NCI-H524 treated with DMSO at 0.1 percent for 48 hours (cell line): Measurements from ENCODE around the gene STAT4.
A peak's percentile ranks its signal among the peaks of the same experiment; 100 is the strongest.
"Not testable (repeated sequence)": the region's sequence is repeated elsewhere in the genome, so short reads cannot be mapped to it uniquely, and the experiment has no call there.

ENCODE experiments used
- DNase-seq: peaks from one replicate; lab custom pipeline; 2025; lab: John Stamatoyannopoulos, UW

Gene STAT4

GRCh38 chr2:191013932-191014652, 136.7 kb downstream of the STAT4 start, which contains the start of gene STAT1:
Gene STAT1, minus strand, starts transcription at chr2:191014171. Its CDS starts 4,168 bp downstream, at chr2:191010003.
- DNase-seq: peak; percentile 44

GRCh38 chr2:191013682-191013931, 137.2 kb downstream of the STAT4 start:
- peak; percentile 8 for DNase-seq

GRCh38 chr2:191012845-191013681, 137.7 kb downstream of the STAT4 start:
- DNase-seq: no peak

DNA sequence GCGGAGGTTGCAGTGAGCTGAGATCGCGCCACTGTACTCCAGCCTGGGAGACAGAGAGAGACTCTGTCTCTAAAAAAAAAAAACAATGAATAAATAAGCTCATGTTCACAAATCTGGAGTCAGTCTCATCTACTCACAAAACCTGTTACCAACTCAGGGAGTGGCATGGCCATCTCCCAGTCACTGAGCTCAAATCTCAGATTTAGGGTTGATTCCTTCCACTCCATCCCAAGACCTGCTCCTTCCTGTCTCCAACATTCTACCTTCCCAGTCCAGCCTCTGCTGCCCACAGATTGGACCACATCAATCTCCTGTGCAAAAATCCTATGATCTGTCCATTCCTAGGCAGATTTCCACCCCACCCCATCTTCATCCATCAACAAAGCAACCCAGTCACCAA, 138.4 kb downstream of the STAT4 start:
- DNase-seq: no peak

DNA sequence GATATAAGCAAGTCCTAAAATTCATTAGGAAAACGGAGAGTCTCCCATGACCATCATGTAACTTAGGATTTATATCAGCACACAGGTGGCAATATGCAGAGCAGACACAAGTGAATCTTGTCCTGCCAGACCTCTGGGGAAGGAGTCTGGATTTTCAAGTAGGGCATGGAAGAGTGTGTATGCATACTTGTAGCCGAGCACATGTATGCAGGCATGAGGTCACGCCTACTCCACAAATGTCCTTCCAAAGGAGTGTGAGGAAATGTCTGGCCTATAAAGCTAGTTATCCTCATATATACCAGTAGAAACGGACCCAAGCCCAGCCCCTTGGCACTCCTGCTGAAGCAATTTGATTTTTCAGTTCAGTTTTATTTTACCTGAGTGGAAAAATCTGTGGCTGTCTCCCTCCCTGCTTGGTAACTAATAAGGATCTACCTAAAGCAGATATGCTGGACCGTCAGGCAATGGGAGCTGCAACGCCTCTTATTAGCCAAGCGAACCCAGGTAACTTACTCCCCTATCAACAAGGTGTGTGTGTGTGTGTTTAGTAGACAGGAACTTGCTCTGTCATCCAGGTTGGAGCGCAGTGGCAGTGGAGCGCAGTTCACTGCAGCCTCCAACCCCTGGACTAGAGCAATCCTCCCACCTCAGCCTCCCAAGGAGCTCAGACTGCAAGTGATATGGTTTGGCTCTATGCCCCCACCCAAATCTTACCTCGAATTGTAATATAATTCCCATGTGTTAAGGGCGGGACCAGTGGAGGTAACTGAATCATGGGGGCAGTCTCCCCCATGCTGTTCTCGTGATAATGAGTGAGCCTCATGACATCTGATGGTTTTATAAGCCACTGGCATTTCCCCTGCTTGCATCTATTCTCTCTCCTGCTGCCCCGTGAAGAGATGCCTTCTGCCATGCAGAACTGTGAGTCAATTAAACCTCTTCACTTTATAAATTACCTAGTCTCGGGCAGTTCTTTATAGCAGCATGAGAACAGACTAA, 139.6 kb downstream of the STAT4 start:
- no peak for DNase-seq

DNA sequence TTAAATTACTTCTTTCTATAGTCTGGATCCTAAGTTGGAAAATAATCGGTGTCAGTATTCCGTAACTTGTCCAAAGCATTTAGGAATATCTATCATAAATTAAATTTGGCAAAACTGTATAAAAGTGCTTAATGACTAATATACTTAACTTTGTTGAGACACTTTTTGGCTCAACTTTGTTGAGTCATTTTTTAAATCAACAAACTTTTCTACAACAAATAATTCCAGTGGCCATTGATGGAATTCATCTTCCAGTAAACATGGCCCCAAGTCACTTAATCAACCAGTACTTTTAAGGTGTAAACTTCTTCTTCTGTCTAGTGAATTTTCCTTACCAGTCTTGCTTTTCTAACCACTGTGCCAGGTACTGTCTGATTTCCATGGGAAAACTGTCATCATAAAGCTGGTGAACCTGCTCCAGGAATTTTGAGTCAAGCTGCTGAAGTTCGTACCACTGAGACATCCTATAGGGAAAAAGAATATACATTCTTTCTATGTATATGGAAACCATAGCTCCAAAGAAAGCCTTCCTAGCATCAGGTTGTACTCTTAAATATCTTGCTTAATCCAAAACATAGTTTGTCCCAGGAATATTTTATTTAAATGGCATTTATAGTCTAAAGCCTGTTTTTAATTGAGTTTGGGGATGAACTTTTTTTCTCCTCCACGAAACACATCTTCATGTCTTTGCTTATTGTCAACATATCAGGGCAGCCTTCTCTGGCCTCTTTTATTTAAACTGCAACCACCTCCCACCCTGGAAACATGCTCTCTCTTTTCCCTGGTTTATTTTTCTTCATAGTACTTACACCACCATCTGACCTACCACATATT, 141.0 kb downstream of the STAT4 start:
- no peak for DNase-seq

DNA sequence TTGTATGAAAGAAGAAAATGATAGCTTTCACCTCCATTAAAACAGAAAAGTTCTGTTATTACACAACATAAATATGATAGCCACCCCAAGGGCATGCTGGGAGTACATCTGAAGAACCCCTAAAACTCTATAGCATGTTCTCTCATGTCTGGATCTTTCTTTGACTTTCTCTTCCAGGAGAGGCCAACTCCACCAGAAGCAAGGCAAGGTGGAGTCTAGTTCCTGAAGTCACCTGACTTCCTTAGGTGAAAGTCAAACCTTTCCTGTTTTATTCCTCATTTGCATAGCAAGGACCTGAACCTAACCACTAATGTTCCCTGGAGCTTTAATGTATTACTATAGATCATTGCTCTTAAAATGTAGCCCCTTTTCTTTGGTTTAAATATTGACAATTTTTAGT, 142.5 kb downstream of the STAT4 start:
- no peak for DNase-seq

- DNase-seq: no peak
Measured at GRCh38 chr2:191006997-191007783, 143.6 kb downstream of the STAT4 start.

DNA sequence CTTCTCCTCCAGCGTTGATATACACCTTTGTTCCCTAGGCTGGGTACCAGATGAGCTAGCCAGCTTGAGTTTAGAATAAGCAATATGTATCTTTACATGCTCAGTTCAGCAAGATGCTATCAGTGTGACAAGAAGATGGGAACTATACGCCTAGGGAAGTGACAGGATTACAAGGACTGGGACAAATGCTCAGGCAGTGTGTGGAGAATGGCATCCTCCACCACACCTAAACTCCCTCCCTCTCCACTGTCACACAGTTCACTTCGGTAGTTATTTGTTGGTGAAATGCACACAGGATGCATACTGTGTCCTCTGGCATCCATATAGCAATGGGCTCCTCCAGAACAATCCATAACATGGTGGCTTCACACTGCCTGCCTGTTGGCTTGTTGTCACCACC, 144.5 kb downstream of the STAT4 start:
- no peak for DNase-seq

DNA sequence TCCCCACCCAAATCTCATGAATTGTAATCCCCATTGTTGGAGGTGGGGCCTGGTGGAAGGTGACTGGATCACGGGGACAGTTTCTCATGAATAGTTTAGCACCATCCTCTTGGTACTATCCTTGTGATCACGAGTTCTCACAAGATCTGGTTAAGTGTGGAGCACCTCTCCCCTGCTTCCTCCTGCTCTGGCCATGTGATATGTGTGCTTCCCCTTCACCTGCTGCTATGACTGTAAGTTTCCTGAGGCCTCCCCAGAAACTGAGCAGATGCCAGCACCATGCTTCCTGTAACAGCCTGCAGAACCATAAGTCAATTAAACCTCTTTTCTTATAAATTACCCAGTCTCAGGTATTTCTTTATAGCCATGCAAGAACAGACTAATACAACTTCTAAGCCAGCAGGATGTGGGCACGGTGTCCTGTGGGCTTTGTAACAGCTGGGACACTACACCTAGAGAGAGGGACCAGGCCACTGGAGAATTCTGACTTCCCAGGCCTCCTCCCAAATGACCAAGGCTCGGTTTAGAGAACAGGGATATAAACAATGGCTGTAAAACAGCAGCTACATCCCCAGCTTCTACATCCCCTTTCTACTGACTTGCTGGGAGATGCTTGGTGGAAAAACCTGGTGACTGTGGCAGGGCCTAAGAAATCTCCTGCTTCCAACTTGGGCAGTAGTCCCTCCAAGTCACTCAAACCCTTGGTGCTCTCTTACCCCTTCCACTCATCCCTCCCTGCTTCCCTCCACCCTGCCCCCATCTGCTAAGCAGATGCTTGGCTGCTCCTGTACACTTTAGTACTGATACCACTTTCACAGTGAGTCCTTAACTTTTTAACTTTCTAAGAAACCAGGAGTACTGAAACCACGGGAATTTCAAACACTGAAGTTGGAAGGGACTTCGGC, 147.1 kb downstream of the STAT4 start:
- no peak for DNase-seq

DNA sequence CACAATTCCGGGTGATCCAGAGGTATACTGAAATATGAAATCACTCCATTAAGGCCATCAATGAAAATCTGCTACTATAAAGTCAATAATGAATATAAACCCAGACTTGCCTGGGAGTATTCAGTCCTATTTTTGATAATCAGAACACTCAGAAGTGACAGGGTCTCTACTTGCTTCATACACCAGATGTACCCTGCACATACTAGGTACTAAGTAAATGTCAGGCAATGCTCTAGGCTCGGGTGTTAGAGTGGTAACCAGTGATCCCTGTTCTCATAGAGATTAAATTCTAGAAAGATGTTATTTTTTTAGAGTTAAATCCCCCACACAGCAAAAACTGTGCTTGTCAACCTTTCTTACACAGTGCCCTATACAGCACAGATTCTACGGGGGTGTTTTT, 149.2 kb downstream of the STAT4 start:
- DNase-seq: no peak

DNA sequence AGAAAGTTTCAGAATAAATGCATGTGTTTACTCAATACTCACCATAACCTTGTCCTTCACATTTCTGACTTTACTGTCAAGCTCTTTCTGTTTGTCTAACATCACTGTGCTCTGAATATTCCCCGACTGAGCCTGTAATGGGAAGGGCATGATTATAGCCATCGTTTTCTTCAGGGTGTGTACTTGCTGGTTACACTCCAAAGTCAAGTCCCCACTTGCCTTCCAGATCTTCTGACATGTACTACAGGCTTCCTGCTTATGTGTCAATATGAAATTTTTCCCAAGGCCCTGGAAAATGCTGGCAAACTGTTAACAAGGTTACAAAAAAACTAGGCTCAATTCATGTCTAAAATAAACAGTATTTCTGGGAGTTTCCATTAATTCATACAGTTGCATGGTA, 149.8 kb downstream of the STAT4 start:
- no peak for DNase-seq

DNA sequence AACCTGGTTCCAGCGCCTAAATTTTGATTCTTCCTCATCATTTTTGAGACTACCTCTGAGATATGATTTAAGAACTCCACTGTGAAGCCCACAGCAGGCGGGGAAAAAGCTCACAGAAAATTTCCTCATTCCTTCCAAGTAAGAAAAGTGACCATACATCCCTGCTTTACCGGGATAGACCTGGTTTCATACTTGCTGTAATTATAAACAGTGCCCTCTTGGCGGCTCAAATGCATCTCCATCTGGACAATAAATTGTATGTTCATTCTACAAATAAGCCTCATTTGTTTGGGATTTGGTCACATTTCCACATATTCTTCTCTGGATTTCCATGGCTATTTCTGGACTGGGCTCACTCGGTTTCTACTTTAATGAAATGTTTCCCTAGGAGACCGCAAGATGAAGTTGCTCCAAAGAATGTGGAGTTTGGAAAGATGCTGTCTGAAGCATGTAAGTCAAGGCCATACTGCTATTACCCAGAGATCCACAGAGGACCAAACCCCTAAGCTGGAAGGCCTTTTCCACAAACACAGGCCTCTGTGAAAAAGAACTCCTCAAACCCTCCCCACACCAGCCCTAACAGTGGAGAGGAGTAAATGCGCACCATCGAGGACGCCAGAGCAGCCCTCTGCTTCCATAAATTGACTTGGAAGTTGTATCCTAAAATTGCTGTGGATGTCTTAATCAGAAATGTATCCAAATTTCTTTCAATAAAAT, 150.7 kb downstream of the STAT4 start:
- no peak for DNase-seq

DNA sequence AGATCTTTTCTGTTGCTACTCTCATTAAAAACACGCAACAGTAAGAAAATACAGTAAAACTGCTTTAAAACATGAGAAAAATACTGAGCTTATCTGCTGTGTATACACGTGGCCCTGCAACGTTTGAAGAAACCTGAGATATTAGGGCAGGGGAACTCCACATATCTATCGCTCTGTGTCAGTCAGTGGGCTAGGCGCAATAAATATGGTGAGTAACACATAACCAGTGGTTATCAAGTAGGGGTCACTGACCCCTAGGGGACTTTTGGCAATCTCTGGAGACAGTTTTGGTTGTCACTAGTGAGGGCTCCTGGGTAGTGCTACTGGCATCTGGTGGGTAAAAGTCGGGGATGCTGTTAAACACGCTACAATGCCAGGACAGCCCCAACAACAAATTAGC, 151.7 kb downstream of the STAT4 start:
- DNase-seq: no peak

DNA sequence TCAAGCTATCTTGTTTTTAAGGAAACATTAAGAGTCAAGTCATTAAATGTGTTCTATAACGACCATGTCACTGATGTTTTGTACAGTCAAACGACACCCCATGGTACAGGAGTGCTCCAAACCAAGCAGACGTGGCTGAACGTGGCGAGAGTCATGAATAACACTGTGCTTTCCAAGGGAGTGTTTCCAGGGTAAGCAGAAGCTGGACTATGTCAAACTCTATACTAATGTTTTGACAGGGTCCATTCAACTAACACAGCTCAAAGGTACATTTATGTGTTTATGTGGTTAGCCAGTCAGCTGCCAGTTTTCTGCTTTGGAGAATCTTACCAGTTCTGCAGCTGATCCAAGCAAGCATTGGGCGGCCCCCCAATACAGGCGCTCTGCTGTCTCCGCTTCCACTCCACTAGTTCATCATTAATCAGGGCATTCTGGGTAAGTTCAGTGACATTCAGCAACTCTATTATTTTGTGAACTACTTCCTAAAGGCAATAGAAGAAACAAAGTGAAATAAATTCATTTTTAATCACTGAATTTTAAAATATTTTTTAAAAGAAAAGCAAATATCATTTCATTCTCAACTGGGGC, 153.2 kb downstream of the STAT4 start:
- no peak for DNase-seq

DNA sequence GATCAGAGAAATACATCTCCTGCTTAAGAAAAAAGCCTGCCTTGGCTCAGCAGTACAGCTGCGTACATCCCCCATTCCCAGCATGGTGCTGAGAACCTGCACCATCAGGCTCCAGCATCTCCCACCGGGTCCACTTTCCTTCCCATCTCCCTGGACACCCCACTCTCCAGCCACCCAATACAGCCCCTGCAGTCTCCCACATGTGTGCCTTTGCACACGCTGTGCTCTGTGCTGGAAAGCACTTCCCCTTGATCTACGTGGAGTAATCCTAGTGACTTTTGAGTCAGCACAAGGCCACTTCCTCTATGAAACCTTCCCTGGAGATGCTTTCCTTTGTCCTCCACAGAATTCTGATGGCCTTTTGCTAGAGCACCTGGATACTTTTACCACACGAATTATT, 153.8 kb downstream of the STAT4 start:
- DNase-seq: no peak

DNA sequence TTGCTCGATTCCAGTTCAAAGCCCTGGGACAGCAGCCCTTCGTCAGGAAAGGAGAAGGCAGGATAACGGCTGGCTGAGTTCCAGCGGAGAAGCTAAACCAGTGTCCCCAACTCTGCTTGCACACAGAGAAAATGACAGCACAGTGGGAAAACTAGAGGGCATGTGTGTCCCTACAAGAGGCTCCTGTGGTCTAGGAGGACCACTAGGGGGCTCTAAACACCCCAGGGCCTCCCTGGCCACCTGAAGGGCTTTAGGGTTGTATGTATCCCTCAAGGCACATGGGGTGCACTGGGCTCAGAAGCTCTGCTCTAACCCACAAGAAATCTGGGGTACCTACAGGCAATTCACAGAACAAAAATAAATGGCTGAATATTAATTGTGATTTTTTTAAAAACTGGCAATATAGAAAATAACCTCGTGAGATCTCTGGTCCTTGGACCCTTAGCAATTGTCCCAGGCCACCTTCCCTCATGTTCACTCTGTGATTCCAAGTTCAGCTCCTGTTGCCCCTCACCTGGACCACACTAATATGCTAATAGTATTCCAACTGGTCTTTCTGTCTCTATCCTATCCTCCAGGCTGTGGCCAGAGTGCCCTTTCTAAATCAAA, 154.4 kb downstream of the STAT4 start:
- DNase-seq: no peak

DNA sequence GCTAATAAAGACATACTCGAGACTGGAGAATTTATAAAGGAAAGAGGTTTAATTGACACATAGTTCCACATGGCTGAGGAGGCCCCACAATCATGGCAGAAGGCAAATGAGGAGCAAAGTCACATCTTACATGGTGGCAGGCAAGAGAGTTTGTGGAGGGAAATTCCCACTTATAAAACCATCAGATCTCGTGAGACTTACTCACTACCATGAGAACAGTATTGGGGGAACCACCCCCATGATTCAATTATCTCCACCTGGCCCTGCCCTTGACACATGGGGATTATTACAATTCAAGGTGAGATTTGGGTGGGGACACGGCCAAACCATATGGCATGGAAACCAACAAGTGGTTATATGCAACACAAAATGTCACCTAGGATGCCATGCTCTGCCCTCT, 155.5 kb downstream of the STAT4 start:
- DNase-seq: not testable (repeated sequence)
